HG02885 (cell line): Measurements from ENCODE around the gene LAMA3.
"Not testable (repeated sequence)": the region's sequence is repeated elsewhere in the genome, so short reads cannot be mapped to it uniquely, and the experiment has no call there.

Source experiments
- ATAC-seq: cut with Tn5 transposase; IDR thresholded peaks from one replicate; pipeline ENCODE4 v1.9.1; 2021; ENCODE audit warnings: mild to moderate bottlenecking; ENCODE audit not compliant: unreplicated experiment, poor library complexity

Gene LAMA3

DNA sequence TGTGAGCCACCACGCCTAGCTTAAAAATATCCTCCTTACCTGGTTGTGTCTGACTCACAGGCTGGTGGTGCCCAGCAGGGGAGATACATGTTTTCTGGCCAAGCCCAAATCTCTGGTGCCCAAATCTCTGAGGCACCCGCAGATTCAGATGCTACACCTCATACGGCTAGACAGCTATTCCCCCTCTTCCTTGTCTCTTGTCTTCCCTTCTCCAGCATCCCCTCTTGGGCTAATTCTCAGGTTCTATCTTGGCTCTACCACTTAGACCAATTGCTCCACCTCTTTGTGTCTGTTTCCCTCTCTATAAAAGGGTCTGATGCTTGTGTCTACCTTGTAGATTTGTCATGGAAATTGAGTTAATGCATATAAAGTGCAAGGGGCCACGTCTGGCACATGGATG, 13.4 kb downstream of the LAMA3 start:
- ATAC-seq = no peak

- no peak for ATAC-seq
These were observed 14.1 kb downstream of the LAMA3 start for GRCh38 chr18:23703057-23703986.

GRCh38 chr18:23703987-23704384, 14.7 kb downstream of the LAMA3 start:
- no peak for ATAC-seq

DNA sequence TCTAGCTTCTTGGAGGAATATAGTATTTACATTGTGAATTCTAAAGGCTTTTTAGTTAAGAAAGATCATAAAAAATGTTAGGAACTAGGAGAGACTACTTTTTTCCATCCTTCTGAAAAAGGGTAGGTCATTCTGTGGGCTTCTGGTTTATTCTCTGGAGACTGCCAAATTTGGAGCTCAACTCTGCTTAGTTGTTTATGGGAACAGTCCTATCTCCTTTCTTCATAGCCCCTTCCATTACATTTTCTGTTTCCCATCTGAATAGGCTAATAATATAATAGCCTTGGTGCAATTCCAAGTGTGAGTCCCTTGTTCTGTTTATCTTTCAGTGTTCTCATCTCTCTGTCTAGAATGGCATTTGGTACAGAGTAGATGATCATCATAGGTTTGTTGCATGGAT, 15.6 kb downstream of the LAMA3 start:
- no peak for ATAC-seq

GRCh38 chr18:23706971-23707640, 17.9 kb downstream of the LAMA3 start:
- ATAC-seq = no peak

DNA sequence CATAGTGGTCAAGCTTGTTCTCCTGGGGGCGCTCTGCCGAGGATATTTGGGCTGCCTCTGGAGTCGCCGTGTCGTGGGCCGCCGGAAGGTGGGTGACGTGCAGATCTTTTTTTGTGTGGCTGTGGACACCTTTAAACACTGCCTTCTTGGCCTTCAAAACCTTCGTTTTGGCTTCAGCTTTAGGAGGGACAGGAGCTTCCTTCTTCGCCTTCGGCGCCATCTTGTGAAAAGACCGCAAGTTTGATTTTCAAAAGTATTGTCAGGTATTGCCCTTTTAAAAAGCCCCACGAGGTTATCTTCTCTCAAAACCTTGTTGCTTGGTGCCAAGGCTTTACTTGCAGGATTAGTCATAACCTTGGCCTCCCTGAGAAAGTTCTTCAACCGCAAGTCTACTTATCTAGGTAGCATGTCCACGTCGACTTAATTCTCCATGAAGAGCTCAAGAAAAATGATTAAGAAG, 20.8 kb downstream of the LAMA3 start:
- ATAC-seq = no peak

DNA sequence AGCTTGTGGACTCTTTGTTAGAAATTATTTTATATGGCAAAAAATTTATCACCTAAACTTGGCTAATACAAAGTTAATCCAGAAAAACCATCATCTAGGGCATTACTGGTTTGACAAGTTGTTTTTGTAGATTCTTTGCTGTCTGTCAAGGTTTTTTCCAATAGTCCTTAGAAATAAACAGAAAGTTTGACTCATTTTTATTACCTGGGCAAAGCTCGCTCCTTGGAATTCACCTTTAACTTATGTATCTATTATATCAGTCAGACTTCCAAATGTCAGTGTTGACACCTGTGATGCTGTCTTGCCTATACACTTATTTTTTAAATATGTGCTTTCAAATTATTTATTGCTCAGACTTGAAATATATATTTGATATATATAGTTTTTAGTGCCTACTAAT, 21.7 kb downstream of the LAMA3 start:
- no peak for ATAC-seq

DNA sequence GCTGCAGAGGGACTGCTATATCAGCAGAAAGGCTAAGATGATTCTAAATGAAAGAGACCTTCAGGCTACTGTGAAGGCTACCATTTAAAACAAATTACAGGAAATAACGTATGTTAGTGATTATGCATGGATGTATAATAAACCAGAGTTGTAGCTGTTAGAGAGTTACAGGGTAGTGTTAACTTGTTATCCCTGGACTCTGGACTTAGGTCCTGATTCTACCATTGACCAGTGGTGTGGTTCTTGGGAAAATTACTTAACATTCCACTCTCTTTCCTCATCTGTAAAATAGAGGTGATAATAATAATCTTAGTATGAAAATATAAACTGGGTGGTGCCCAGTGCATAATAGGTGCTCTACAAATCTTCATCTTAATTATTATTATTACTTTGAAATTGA, 22.2 kb downstream of the LAMA3 start:
- no peak for ATAC-seq

GRCh38 chr18:23712445-23712844, 23.2 kb downstream of the LAMA3 start:
- ATAC-seq = no peak

GRCh38 chr18:23714576-23714975, 25.3 kb downstream of the LAMA3 start:
- no peak for ATAC-seq

- ATAC-seq = not testable (repeated sequence)
These were observed 26.8 kb downstream of the LAMA3 start for GRCh38 chr18:23716079-23716478.

DNA sequence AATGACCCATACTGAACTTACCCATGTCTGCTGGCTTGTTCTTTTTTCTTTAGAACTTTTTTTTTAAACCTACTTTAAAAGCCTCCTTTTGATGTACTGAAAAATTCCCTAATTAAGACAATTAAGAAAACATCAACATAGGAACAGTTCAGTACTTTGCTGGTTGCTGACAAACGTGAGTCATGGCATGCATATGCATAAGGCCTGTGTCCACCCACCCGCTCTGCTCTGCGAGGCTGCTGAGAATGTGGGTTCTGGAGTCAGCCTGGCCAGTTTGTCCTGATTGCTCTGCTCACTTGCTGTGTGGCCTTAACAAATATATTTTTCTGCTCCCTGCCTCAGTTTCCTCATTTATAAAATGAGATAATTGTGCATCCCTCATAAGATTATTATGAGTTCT, 27.3 kb downstream of the LAMA3 start:
- no peak for ATAC-seq

DNA sequence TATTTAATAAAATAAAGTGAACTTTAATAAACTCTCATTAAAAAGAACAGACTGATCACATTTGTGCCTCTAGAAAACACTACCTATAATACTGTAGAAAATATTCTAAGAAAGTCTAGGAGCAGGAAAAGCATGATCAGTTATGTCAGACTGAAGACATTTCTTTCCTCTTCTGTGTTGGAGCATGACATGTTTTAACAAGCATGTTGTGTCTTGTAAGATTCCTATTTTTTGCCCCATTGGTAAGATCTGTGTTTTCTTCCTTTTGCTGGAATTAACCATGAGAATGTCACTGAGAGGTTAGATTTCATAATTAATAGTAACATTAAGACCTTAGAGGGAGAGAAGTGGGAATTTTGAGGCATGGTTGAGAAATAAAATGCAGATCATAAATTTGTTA, 27.7 kb downstream of the LAMA3 start:
- no peak for ATAC-seq

DNA sequence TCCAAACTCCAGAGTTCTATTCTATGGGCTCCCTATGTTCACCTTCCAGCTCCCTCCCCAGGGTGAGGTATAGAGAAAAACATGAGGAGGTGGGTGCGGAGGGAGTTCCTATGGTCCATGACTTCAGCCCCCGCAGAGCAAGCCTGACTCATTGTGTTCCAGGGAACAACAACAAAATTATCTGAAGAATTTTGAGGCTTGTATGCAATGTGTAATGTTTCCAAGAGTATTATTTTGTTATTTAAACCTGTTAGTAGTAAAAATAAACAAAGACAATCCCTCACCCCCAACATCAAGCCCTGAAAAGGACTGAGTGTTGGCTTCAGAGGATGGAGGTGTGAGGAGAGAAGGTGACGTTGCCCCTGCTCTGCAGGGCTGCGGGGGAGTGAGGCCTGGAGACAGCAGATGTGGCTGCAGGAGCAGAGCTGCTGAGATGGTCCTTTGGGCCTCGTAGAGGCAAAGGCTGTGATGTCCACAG, 29.0 kb downstream of the LAMA3 start:
- ATAC-seq = no peak

DNA sequence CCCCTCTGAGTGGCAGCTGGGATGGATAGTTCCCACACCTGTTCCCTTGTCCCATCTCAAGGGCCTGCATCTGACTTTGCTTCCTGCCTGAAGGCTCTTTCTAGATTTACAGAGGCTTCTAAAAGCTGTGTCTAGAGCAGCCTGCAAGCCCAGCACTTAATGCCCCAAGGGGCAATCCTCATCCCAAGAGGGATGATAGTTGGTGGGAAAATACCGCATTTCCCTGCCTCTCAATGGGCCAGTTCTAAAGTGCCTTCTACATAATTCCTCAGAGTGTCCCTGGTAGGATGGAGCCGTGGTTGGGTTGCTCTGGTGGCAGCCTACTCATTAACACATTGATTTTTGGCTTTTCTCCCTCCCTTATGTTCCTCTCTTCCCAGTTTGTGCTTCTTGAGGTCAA, 29.5 kb downstream of the LAMA3 start:
- ATAC-seq = no peak

- ATAC-seq = no peak
These were observed 30.5 kb downstream of the LAMA3 start for GRCh38 chr18:23719634-23720201.

- no peak for ATAC-seq
These were observed 32.6 kb downstream of the LAMA3 start for GRCh38 chr18:23721696-23722480.

GRCh38 chr18:23722646-23723045, 33.4 kb downstream of the LAMA3 start:
- ATAC-seq = no peak

DNA sequence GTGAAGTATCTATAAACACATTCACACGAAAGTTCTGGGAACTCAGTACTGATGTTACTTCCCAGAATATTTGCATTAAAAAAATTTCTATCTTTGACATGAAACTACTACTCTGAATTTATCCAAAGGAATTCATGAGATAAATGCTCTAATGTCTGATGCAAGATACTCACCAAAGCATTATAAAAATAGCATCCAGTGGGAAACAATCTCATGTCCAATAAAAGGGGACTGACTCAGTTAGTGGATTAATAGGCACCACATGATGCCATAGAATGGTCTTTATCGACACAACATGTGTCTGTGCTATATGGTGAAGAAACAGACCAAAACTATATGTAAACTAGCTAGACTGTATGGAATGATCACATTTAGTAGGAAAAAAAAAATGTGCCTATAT, 33.9 kb downstream of the LAMA3 start:
- ATAC-seq = no peak

GRCh38 chr18:23724681-23725080, 35.4 kb downstream of the LAMA3 start:
- ATAC-seq = no peak
